Activated CD8-positive, alpha-beta T cell treated with anti-CD3 and anti-CD28 coated beads for 36 hours (primary cell): ENCODE results near the gene LAMC1. TPM values are rescaled to one million over a fixed set of nuclear protein-coding genes. Genes with fewer than 3 reads are reported as not detected.

ENCODE experiments used
- ATAC-seq: fragments of 200-7000 bp; cut with Tn5 transposase; one replicate; pipeline ENCODE4 v1.10.0; 2021; ENCODE audit warnings: mild to moderate bottlenecking, moderate library complexity
- CTCF ChIA-PET: fragments of 350-600 bp; sonication (Branson Sonifier 250); formaldehyde crosslinking; loops from one replicate; lab custom pipeline; 2021; ENCODE audit warnings: antibody characterized with exemption; lab: Charles Lee
- POLR2A ChIA-PET: fragments of 350-600 bp; sonication (Branson Sonifier 250); formaldehyde crosslinking; loops from one replicate; lab custom pipeline; 2021; ENCODE audit warnings: antibody characterized with exemption; lab: Charles Lee
- DNase-seq: peaks from one replicate; pipeline ENCODE4 v3.0.0-alpha.2; 2020
- H3K27ac Mint-ChIP-seq: one replicate; pipeline ENCODE4 v1.8.0; 2021; ENCODE audit warnings: mild to moderate bottlenecking, mixed read lengths
- H3K27me3 Mint-ChIP-seq: one replicate; pipeline ENCODE4 v1.8.0; 2021; ENCODE audit warnings: mixed read lengths
- H3K36me3 Mint-ChIP-seq: one replicate; pipeline ENCODE4 v1.8.0; 2021; ENCODE audit warnings: low read depth, mixed read lengths
- H3K4me1 Mint-ChIP-seq: one replicate; pipeline ENCODE4 v1.8.0; 2021; ENCODE audit warnings: low read depth, mixed read lengths
- H3K4me3 Mint-ChIP-seq: one replicate; pipeline ENCODE4 v1.8.0; 2021; ENCODE audit warnings: mild to moderate bottlenecking, moderate library complexity, mixed read lengths
- H3K9me3 Mint-ChIP-seq: one replicate; pipeline ENCODE4 v1.8.0; 2021; ENCODE audit warnings: mixed read lengths
- CTCF ChIP-seq: fragments of 200-600 bp; IDR thresholded peaks from one replicate; pipeline ENCODE4 v1.8.0; 2022; ENCODE audit warnings: antibody characterized with exemption, mild to moderate bottlenecking
- intact Hi-C: fragments of 100-400 bp; cut with micrococcal nuclease; formaldehyde crosslinking; loops from one replicate; pipeline ENCODE4 v1.10.0; 2022
- total RNA-seq, 2 experiments: library from RNA; stranded (reverse); gene quantifications; one replicate each; pipeline ENCODE4 v1.2.3, GENCODE V29; 2021

Gene LAMC1
- total RNA-seq, 2 experiments from 2014 or later, result 0.22 to 0.23 TPM

DNA sequence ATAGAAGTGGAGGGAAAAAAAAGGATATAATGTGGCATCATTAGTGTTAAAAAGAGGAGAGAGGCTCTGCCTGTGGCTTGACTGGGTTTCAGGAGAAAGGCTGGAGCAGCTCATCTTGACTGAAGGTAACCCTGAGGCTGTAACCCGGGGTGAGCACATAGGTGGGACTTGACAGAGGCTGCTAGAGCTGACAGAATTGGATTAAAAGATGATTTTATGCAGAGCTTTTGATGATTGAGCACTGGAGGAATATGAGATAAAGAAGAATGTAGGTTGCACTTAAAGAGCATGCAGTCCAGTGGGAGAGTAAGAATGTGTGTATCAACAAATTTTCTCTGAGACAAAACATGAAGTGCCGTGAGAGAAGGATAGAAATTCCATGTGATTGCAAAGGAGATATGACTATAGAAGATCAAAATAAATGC is 17.3 kb downstream of the LAMC1 start:
- Mint-ChIP-seq H3K4me1 (no peaks in the 10 kb centered on the region), H3K27ac (no peak overlapping the region), H3K27me3 (peaks cover 52% of the 10 kb centered on the region), H3K9me3 (no peaks in the 10 kb centered on the region), H3K36me3 (no peaks in the 10 kb centered on the region), H3K4me3 (no peak overlapping the region)
- ATAC-seq (no peak), DNase-seq (no peak)
- no peak for TF ChIP-seq CTCF
- ChIA-PET POLR2A (no interaction called here), CTCF (interaction anchor here (0.7 kb wide), 1 partner anchor 25 kb away, joined by 3 read pairs; no protein-coding TSS in a partner anchor)
- intact Hi-C loops, result no loop called here

- ATAC-seq, result no peak
- no peaks in the 10 kb centered on the region for H3K36me3 Mint-ChIP-seq
- peaks cover 53% of the 10 kb centered on the region for H3K27me3 Mint-ChIP-seq
- ChIA-PET POLR2A (no interaction called here), CTCF (no interaction called here)
- H3K9me3 Mint-ChIP-seq, result no peaks in the 10 kb centered on the region
- intact Hi-C loops, result no loop called here
- TF ChIP-seq CTCF, result no peak
- no peak overlapping the region for H3K4me3 Mint-ChIP-seq
- no peak for DNase-seq
- H3K4me1 Mint-ChIP-seq, result no peaks in the 10 kb centered on the region
- H3K27ac Mint-ChIP-seq, result no peak overlapping the region
These were observed 20.0 kb downstream of the LAMC1 start for GRCh38 chr1:183043254-183043653.

DNA sequence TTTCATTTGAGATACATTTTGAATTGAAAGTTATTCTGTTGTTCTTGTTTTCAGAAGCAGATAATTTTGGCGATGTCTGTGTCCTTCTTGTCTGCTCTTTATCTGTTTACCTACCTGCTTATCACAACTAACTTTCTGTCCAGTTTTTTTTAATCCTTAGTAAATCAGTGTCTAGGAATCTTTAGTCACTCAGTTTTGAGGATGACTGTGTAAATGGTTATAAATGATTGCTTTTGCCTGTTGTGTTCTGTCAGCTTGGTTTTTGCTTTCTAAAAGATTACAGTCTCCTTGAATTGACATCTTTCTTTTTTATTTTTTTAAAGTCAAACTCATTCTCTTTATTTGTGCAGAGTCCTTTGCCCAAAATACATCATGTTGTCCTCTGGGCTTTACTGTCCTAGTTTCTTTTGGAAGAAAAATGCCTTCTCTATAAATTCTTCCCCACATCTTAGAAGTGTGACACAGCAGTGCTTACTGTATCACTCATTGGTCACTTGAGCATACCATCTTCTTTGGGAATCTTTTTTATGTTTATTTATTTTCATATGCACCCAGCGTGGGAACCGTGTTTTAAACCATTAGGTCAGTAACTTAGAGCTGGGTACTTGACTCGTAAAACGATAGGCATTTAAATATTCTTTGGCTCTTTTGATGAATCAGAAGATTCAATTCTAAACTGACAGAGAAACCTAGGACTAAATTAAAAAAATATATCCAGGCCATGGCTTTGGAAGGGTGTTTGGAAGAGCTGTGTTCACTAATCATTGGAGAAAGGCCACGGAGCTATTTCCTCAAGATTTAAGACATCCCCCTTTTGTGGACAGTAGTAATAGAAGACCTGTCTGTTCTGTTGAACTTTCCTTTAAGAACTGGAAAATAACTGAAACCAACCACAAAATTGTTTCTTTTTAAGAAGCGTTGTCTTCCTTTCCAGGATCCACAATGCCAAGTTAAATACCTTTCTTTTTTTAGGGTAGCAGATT is 20.9 kb downstream of the LAMC1 start:
- no peaks in the 10 kb centered on the region for H3K4me1 Mint-ChIP-seq

DNA sequence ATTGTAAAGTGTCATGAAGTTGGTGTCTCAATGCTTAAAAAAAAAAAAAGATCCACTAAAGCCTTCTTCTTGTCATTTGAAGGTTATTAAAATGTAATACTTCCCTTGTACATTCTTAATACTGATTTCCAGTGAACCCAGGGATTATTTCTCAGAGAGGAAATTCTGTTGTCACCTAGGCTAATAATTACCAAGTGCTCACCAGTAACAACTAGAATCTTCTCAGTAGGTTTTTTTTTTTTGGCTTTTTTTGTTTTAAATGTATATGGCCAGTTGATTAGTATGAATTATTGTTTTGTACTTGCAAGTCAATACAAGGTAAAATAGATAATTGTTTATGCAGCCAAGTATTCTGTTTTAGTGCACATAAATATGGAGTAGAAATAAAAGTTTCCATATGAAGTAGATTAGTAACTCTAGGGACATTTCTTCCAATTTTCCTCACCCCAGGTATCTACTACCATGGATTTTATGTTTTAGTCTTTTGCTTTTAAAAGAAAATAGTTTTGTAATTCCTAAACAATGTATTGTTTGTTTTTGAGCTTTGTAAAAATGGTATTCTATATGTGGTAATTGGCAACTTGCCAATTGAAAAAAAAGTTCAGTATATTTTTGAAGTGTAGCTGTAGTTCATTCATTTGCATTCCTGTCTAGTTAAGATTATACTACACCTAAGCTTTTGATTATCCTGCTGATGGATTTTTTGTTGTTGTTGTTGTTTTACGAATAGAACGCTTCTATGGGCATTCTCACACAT is 21.9 kb downstream of the LAMC1 start:
- intact Hi-C loops, result no loop called here
- no peak for TF ChIP-seq CTCF
- Mint-ChIP-seq H3K36me3 (no peaks in the 10 kb centered on the region), H3K4me1 (no peaks in the 10 kb centered on the region), H3K27ac (no peak overlapping the region), H3K27me3 (peaks cover 47% of the 10 kb centered on the region), H3K4me3 (no peak overlapping the region), H3K9me3 (no peaks in the 10 kb centered on the region)
- CTCF ChIA-PET, result interaction anchor here (0.6 kb wide), 1 partner anchor 1013 kb away, joined by 3 read pairs; no protein-coding TSS in a partner anchor
- POLR2A ChIA-PET, result no interaction called here
- ATAC-seq (no peak), DNase-seq (no peak)

More for the DNA sequence above, 20.9 kb downstream of the LAMC1 start:
- ChIA-PET CTCF (no interaction called here), POLR2A (no interaction called here)
- intact Hi-C loops, result no loop called here
- peaks cover 52% of the 10 kb centered on the region for H3K27me3 Mint-ChIP-seq
- no peaks in the 10 kb centered on the region for H3K9me3 Mint-ChIP-seq
- no peaks in the 10 kb centered on the region for H3K36me3 Mint-ChIP-seq
- DNase-seq (no peak), ATAC-seq (no peak)
- no peak overlapping the region for H3K4me3 Mint-ChIP-seq
- TF ChIP-seq CTCF, result no peak
- H3K27ac Mint-ChIP-seq, result no peak overlapping the region
